ENCODE measurements around the gene IL23R.

The IL23R gene

DNA sequence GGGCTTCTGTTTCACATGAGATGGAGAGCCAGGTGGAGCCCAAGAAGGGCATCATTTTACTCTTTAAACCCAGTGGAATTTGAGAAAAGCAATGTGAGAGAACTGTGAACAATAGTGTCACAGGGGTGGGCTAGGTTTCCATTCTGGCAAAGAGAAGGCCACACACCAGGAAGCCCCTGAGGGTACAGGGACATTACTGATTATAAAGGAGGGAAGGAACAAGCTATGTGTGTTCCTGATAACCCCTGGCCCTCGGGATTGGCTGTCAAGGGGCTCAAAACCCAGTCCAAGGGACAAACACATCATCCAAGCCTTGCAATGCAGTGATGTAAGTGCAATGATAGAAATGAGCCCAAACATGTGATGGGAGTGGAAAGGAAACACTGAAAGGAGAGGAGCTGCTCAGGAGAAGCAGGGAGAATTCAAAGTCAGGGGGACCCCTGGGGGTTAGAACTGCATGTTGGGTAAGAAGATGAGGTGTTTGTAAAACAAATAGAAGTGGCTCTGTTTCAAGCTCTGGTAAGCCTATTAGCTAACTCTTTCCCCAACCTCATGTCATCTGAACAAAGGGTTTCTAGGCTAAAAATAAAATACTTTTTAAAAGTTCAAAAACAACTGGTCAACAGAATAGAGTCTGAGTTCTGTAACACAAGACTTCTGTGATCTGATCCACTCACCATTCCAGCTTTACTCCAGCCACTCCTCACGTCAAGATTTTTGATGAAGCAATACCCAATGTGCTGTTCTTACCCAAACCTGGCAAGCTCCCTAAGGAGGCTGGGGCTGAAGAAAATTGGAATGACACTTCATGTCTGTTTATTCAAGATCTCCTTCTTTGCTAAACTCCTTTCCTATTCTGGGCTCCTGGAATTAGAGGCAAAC, 90.3 kb downstream of the IL23R start:
- no peak for DNase-seq

- no peak for DNase-seq
Observed at GRCh38 chr1:67257173-67257535, 90.9 kb downstream of the IL23R start.

DNA sequence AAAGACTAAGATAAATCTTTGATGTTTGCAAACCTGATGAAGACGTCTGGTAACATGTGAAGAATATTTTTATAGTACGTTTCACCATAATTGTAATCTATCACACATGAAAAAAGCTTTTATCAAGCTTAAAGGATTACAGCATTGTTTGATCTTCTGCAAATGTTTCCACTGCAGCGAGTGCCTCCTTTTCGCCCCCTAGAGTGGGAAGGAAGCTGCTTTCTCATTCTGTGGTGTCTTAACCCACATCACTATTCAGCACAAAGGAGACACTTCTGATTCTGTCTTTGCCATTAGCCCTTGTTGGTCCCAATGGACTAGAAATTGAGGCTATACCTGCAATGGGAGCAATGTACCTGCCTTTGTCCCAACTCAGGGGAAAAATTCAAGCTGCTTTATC, 95.4 kb downstream of the IL23R start:
- DNase-seq = no peak

DNA sequence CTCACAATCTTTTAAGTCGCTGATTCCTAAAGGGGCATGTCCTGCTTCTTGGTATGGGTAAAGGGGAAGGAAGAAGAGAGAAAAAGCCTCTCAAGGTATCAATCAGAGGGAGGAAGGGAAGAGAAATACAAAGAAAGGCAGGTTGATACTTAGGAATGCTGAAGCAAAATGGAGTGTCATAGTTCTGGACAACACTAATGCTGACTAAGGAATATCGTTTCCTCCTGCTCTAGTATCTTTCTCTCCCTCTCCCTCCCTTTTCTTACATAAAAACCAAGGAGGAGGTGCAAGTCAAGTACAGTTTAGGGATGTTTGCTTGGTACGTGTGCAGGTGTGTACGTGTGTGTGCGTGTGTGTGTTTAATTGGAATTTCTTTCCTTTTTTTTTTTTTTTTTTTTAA, 96.5 kb downstream of the IL23R start:
- no peak for DNase-seq

DNA sequence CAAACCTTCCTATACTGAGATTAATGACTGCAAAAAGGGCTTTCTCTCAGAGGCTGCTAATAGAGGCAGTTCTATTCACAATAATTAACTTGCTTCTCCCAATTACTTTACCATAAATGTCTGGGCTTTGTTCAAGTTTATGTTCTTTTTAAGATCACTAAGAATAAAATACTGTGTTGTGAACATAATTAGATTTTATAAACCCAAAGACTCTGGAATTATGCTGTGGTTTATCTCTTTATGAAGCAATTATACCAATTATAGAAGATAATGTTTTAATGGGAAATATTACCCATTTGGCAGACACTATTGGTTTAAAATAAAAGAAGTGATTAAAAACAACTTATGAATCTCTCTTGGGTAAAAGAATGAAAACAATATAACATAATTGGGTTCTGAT, 97.9 kb downstream of the IL23R start:
- no peak for DNase-seq

DNA sequence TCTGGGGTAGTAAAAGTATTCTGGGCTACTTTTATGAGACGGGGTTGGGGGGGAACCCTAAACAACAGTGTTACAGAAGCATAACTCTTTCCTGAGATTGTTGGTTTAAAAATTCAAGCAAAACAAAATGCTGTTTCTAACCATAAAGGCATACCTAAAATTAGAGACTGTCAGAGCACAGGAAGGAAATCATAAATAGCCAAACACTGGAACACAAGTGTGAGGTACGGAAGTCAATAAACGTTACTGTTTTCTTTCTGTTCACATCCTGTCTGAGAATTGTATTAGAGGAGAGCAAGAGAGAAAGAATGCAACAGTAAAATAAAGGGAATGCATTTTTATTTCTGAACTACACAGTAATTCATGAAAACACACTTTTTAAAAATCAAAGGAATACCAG, 98.6 kb downstream of the IL23R start:
- no peak for DNase-seq

- no peak for DNase-seq
Observed at GRCh38 chr1:67269061-67269460, 102.8 kb downstream of the IL23R start.

DNA sequence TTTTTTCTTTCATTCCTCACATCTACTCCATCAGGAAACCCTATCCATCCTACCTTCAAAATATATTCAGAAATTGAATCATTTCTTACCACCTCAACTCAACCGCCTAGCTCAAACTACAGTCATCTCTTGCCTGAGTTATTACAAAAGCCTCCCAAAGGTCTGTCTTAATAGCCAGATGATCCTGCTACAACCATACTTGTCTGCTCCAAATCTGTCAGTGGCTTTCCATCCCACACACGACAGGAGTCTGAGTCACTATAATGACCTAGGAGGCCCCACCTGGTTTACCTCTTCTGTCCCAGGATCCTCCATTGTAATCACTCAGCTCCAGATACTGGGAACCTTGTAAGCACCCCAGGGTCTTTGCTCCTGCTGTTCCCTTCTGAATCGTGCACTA, 104.3 kb downstream of the IL23R start:
- no peak for DNase-seq

GRCh38 chr1:67273591-67273990, 107.3 kb downstream of the IL23R start:
- no peak for DNase-seq

DNA sequence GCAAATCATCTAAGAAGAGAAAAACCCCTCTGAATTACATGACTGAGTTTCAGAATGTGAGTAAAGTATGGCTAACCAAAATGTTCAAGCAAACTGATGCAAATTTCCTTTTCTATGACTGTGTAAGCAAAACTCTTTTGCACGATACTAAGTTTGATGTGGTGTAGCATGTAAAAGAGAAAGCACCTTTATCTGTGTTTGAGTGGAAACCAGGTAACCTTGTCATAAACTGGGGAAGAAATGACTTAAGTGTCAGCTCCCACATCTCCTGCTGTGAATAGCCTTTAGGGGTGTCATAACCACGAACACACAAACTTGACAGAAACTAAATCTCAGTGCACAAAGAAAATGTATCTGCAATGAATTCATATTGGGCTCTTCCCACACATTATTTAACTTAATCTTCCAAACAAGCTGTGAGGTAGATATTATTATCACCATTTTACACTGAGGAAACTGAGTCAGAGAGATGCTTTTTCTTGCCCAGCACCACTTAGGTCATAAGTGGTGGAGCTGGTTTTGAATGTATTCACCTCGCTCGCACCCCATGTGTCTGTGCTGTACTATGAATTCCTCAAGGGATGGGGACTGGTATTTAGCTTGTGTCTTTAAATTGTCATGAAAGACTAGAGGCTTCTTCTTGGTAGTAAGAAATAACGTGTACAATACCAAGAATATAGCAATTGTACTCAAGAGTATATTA, 108.5 kb downstream of the IL23R start:
- DNase-seq = no peak

DNA sequence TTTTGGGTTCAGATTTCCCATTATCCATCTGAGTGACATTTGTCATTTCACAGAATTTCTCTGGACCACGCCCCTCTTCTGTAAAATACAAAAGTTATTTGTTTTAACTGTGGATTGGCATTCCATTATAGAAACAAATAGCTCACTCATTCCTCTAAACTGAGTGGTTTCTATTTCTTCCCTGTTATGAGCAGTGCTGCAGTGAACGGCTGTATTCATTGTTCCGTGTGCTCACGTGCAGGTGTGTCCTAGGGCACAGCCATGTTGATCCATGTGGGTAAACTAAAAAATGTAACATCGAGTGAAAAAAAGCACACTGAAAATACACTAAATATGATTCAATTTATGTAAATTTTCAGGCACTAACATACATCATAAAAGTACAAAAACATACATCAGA, 114.4 kb downstream of the IL23R start:
- no peak for DNase-seq

DNA sequence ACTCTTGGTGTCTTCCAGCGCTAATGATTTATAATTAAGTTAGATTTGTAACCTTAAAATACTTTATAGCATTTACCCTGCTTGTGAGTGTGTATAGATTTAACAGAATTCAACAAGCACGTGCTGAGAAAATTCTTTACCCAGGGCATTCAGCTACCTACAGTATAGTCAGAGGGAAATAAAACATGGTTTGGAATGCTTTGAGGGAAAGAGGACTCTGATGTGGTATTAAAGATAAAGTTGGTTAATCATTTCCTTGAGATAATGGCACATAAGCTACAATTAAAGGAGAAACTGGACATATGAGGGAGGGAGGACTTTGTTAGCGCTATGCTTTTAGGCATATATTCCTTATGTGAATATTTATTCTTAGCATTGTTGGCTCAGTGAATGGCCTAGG, 115.0 kb downstream of the IL23R start:
- no peak for DNase-seq

- DNase-seq = no peak
Observed at GRCh38 chr1:67285780-67286488, 119.7 kb downstream of the IL23R start.

GRCh38 chr1:67290236-67290635, 124.0 kb downstream of the IL23R start:
- DNase-seq = no peak

- DNase-seq = no peak
Observed at GRCh38 chr1:67294836-67295617, 128.8 kb downstream of the IL23R start.

DNA sequence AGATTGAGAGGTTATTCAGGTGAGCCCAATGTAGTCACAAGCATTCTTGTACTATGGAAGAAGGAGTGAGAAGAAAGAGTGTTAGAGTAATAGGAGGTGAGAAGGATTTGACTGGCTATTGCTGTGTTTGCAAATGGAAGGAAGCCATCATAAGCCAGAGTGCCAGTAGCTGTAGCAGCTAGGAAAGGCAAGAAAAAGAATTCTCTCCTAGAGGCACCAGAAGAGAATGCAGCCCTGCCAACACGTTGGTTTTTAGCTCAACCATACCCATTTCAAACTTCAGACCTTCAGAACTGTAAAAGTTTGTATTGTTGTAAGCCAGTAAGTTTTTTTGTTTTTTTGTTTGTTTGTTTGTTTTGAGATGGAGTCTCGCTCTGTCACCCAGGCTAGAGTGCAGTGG, 132.5 kb downstream of the IL23R start:
- DNase-seq = no peak

DNA sequence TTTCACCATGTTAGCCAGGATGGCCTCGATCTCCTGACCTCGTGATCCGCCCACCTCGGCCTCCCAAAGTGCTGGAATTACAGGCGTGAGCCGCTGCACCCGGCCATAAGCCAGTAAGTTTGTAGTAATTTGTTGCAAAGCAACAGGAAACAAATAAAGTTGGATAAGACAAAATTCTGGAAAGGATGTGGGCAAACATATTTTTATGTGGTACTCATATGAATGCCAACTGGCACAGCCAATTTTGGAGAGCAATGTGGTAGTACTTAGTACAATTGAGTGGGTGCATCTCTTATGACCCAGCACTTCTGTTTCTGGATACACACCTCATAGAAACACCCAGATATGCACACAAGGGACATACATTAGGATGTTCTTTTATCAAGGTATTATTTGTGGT, 133.0 kb downstream of the IL23R start:
- no peak for DNase-seq

- DNase-seq = no peak
Observed at GRCh38 chr1:67300561-67300960, 134.3 kb downstream of the IL23R start.

DNA sequence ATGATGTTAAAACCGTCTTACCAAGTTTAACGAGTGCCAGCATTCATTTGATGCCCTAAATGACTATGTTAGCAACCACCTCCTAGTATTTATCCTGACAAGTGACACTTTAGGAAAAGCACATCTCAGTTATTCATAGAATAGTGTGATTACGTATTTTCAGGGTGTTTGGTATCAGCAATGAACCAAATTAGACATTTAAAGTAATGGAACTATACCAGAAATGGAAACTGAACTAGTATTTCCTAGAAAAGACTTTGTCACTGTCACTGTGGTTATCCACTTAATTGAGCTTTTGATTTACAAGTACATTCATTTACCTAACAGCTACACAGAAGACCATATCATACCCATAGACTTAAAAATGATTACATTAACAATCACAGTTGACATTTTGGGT, 137.8 kb downstream of the IL23R start:
- no peak for DNase-seq

- DNase-seq = no peak
Observed at GRCh38 chr1:67306547-67306946, 140.3 kb downstream of the IL23R start.

DNA sequence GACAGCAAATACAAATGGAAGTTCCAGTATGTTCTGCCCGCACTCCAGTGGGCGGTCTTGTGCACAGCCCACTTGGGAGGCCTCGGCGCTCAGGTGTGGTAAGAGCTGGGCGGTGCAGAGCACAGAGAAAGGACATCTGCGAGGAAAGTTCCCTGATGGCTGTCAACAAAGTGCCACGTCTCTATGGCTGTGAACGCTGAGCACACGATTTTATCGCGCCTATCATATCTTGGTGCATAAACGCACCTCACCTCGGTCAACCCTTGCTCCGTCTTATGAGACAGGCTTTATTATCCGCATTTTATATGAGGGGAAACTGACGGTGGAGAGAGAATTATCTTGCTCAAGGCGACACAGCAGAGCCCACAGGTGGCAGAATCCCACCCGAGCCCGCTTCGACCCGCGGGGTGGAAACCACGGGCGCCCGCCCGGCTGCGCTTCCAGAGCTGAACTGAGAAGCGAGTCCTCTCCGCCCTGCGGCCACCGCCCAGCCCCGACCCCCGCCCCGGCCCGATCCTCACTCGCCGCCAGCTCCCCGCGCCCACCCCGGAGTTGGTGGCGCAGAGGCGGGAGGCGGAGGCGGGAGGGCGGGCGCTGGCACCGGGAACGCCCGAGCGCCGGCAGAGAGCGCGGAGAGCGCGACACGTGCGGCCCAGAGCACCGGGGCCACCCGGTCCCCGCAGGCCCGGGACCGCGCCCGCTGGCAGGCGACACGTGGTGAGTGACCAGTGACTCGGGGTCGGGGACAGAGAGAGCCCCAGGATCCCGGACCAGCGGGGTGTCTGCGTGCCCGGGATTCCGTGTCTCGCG, 141.2 kb downstream of the IL23R start, which contains the start of gene IL12RB2:
Gene IL12RB2, plus strand, starts transcription at position 623 of the 810 bp plus-strand sequence. CDS start 12,496 bp downstream, outside the sequence.
- DNase-seq = peak; percentile 62

GRCh38 chr1:67308136-67308535, 141.9 kb downstream of the IL23R start:
- DNase-seq = peak; percentile 26
